ENCODE results near the gene CCDC191. TPM values are rescaled to one million over a fixed set of nuclear protein-coding genes. Genes with fewer than 3 reads are reported as not detected.

CCDC191 gene
- total RNA-seq, 6 donors from 2014 or later = 3.8 to 27.2 (median 9.1) TPM

DNA sequence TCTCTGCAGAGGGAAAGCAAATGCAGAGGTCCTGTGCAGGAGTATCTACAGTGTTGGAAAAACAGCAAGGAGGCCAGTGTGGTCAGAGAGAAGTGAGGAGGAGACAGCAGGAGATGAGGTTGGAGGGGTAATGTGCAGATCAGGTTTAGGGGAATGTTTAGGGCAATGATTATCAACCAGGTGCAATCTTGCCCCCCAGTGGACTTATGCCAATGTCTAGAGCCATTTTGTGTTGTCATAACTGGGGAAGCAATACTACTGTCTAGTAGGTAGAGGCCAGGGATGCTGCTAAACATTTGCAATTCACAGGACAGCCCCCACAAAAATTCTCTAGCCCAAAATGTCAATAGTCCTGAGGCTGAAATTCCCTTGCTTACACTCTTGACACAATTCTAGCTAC lies 13.1 kb downstream of the CCDC191 start:
- no peak overlapping the region for H3K4me3 ChIP-seq
- no peaks in the 10 kb centered on the region for H3K9me3 ChIP-seq
- H3K27me3 ChIP-seq = no peaks in the 10 kb centered on the region
- TF ChIP-seq EP300 (IDR thresholded peaks at IDR 0.05) (no peak), POLR2A (IDR thresholded peaks at IDR 0.05) (no peak), POLR2AphosphoS5 (IDR thresholded peaks at IDR 0.05) (no peak)
- TF ChIP-seq, protein P1, sequence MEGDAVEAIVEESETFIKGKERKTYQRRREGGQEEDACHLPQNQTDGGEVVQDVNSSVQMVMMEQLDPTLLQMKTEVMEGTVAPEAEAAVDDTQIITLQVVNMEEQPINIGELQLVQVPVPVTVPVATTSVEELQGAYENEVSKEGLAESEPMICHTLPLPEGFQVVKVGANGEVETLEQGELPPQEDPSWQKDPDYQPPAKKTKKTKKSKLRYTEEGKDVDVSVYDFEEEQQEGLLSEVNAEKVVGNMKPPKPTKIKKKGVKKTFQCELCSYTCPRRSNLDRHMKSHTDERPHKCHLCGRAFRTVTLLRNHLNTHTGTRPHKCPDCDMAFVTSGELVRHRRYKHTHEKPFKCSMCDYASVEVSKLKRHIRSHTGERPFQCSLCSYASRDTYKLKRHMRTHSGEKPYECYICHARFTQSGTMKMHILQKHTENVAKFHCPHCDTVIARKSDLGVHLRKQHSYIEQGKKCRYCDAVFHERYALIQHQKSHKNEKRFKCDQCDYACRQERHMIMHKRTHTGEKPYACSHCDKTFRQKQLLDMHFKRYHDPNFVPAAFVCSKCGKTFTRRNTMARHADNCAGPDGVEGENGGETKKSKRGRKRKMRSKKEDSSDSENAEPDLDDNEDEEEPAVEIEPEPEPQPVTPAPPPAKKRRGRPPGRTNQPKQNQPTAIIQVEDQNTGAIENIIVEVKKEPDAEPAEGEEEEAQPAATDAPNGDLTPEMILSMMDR (IDR thresholded peaks at IDR 0.05) = no peak
- peaks cover 0 to 4% (median 0%) of the 10 kb centered on the region in 4 donors for H3K36me3 ChIP-seq
- no peak overlapping the region for H3K27ac ChIP-seq
- DNase-seq (no peak), ATAC-seq (ENCODE audit: low FRiP score in 2 of 2) (no peak)
- no peaks in the 10 kb centered on the region for H3K4me1 ChIP-seq

DNA sequence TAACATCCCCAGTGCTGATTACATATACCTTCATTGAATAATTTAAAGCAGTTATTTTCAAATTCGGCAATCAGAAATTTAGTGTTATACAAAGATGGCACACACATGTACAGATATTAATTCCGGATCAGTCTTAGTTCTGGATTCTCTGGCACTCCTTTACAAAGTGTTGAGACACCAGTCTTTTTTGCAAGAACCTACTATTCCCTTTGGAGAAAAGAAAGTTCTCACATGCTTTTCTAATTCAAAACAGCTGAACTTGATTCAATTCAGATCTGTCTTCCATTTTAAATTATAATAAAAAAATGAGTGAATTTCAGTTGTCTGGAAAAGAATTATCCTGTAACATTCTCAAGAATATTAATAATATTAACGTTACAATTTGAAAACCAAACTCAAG lies 20.4 kb downstream of the CCDC191 start:
- H3K36me3 ChIP-seq = peaks cover 0 to 26% (median 3%) of the 10 kb centered on the region in 4 donors
- no peak overlapping the region for H3K4me3 ChIP-seq
- 93 to 94% methylated on average over 3 of the region's 3 CpGs for WGBS, 2 donors
- H3K4me1 ChIP-seq = no peaks in the 10 kb centered on the region
- no peaks in the 10 kb centered on the region for H3K27me3 ChIP-seq
- no peaks in the 10 kb centered on the region for H3K9me3 ChIP-seq
- ATAC-seq (ENCODE audit: low FRiP score in 2 of 2) (no peak), DNase-seq (no peak)
- H3K27ac ChIP-seq = no peak overlapping the region
- TF ChIP-seq POLR2A (IDR thresholded peaks at IDR 0.05) (no peak), POLR2AphosphoS5 (IDR thresholded peaks at IDR 0.05) (no peak), EP300 (IDR thresholded peaks at IDR 0.05) (no peak)
- TF ChIP-seq, protein P1 (IDR thresholded peaks at IDR 0.05) = no peak

DNA sequence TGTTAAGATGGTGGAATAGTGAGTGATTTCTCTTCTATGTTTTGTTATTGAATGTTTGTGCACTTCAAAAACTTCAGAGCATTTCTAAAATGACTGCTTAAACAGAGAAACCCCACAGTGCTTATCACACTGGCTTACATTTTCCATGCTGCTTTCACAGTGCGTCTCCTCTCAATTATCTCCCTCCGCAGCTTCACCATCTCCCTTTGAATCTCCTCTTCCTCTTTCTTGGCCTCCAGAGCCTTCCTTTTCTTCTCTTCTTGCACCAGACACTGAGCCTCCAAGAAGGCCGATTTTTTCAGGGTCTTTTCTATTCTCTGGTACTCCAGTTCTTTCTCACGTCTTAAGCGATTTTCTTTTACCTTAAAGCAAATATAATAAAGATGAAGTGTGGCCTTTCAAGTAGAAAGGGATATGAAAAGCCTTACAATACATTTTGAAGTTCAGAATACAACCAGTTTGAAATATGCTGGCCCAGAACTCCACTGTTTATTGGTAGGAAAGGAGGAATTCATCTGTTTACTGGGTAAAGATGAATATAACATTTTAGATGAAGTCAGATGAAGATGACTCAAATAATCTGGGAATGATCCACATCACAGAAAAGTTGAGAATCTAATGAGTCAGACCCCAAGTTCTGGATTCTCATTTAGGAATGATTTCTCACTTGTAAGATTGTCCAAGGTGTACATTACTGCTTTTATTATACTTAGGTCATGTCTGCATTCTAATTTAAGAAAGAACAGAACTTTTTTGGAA lies 21.4 kb downstream of the CCDC191 start:
- H3K36me3 ChIP-seq = peaks cover 0 to 24% (median 3%) of the 10 kb centered on the region in 4 donors
- H3K27ac ChIP-seq = no peak overlapping the region
- H3K27me3 ChIP-seq = no peaks in the 10 kb centered on the region
- H3K9me3 ChIP-seq = no peaks in the 10 kb centered on the region
- 88 to 89% methylated on average over 5 of the region's 5 CpGs for WGBS, 2 donors
- TF ChIP-seq, protein P1 (IDR thresholded peaks at IDR 0.05) = no peak
- no peak for TF ChIP-seq POLR2A (IDR thresholded peaks at IDR 0.05)
- no peak for TF ChIP-seq POLR2AphosphoS5 (IDR thresholded peaks at IDR 0.05)
- no peak for TF ChIP-seq EP300 (IDR thresholded peaks at IDR 0.05)
- DNase-seq (no peak), ATAC-seq (ENCODE audit: low FRiP score in 2 of 2) (no peak)
- H3K4me3 ChIP-seq = no peak overlapping the region
- no peaks in the 10 kb centered on the region for H3K4me1 ChIP-seq

DNA sequence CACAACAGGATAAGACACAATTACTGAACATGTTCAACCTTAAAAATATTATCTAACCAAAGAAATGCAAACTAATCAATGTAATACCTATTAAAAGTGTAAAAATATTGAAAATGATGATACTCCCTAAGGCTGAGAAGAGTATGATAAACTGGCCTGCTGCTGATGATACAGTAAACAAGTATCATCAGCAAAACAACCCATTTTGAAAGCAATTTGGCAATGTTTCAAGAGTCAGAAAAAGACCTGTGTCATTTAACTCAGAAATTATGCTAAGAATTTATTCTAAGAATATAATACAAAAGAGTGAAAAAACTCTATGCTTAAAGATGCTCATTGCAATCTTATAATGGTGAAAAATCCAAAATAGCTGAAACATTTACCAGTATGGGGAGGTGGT lies 22.1 kb downstream of the CCDC191 start:
- no peak for DNase-seq

More for the DNA sequence above, 22.1 kb downstream of the CCDC191 start:
- Histone ChIP-seq H3K4me3 (no peak overlapping the region), H3K36me3 (peaks cover 0 to 23% (median 3%) of the 10 kb centered on the region in 4 donors), H3K9me3 (no peaks in the 10 kb centered on the region), H3K27ac (no peak overlapping the region), H3K4me1 (no peaks in the 10 kb centered on the region), H3K27me3 (no peaks in the 10 kb centered on the region)
- TF ChIP-seq EP300 (IDR thresholded peaks at IDR 0.05) (no peak), POLR2AphosphoS5 (IDR thresholded peaks at IDR 0.05) (no peak), POLR2A (IDR thresholded peaks at IDR 0.05) (no peak)
- TF ChIP-seq, protein P1 (IDR thresholded peaks at IDR 0.05) = no peak
- ATAC-seq (ENCODE audit: low FRiP score in 2 of 2) = no peak
